ENCODE results near the gene RUNX1. TPM values are rescaled to one million over a fixed set of nuclear protein-coding genes. Genes with fewer than 3 reads are reported as not detected.

The RUNX1 gene
- total RNA-seq, 1 experiment from 2014 or later, result 55.2 TPM

GRCh38 chr21:34960687-34961086 is 88.4 kb downstream of the RUNX1 start:
- Histone ChIP-seq H3F3A (ENCODE audit: low read length, unreplicated experiment) (no peaks in the 10 kb centered on the region), H3K9ac (ENCODE audit: low read length) (no peak overlapping the region), H4K20me1 (ENCODE audit: low read length) (no peaks in the 10 kb centered on the region), H3K27me3 (ENCODE audit: low read length) (no peaks in the 10 kb centered on the region), H3K4me1 (ENCODE audit: insufficient read depth, low read length) (peaks cover 22% of the 10 kb centered on the region), H3K9me3 (ENCODE audit: low read length) (no peaks in the 10 kb centered on the region), H3K79me2 (ENCODE audit: low read length) (peaks cover 35% of the 10 kb centered on the region), H3K4me2 (ENCODE audit: low read length) (no peak overlapping the region), H3K9me2 (replicated peaks; ENCODE audit: low read length) (no peaks in the 10 kb centered on the region), H3K36me3 (ENCODE audit: low read depth, low read length) (no peaks in the 10 kb centered on the region; the same call in 1 of the 2 replicates), H3K4me3 (ENCODE audit: low read length) (no peak overlapping the region), H3K27ac (ENCODE audit: low read length) (no peak overlapping the region), H2AFZ (ENCODE audit: low read length) (no peak overlapping the region)
- intact Hi-C loops (cut with micrococcal nuclease), result no loop called here
- ChIA-PET POLR2A (ENCODE audit: unreplicated experiment) (interaction anchor here (0.6 kb wide), 1 partner anchor 73 kb away, joined by 3 read pairs; no protein-coding TSS in a partner anchor), CTCF (no interaction called here)
- TF ChIP-seq EZH2 (IDR thresholded peaks at IDR 0.05; ENCODE audit: low read length, unreplicated experiment) (no peak), EZH2phosphoT487 (IDR thresholded peaks at IDR 0.05; ENCODE audit: borderline replicate concordance, low read length) (no peak), CTCF (conservative IDR thresholded peaks at IDR 0.05; ENCODE audit: low read depth, low read length) (no peak)
- DNase-seq (no peak), ATAC-seq (no peak)
- no TSS peak for BruUV-seq (replicated peaks)

- Histone ChIP-seq H3K4me1 (ENCODE audit: insufficient read depth, low read length) (peaks cover 11% of the 10 kb centered on the region), H4K20me1 (ENCODE audit: low read length) (no peaks in the 10 kb centered on the region), H2AFZ (ENCODE audit: low read length) (no peak overlapping the region), H3K9me3 (ENCODE audit: low read length) (no peaks in the 10 kb centered on the region), H3K36me3 (ENCODE audit: low read depth, low read length) (no peaks in the 10 kb centered on the region; the same call in 1 of the 2 replicates), H3K79me2 (ENCODE audit: low read length) (peaks cover 37% of the 10 kb centered on the region), H3K4me3 (ENCODE audit: low read length) (no peak overlapping the region), H3K27me3 (ENCODE audit: low read length) (no peaks in the 10 kb centered on the region), H3K9ac (ENCODE audit: low read length) (no peak overlapping the region), H3K27ac (ENCODE audit: low read length) (no peak overlapping the region), H3K4me2 (ENCODE audit: low read length) (no peak overlapping the region), H3K9me2 (replicated peaks; ENCODE audit: low read length) (no peaks in the 10 kb centered on the region), H3F3A (ENCODE audit: low read length, unreplicated experiment) (no peaks in the 10 kb centered on the region)
- CTCF ChIA-PET, result no interaction called here
- ATAC-seq, result no peak
- DNase-seq, result no peak
- no peak for TF ChIP-seq EZH2 (IDR thresholded peaks at IDR 0.05; ENCODE audit: low read length, unreplicated experiment)
- no peak for TF ChIP-seq EZH2phosphoT487 (IDR thresholded peaks at IDR 0.05; ENCODE audit: borderline replicate concordance, low read length)
- no peak for TF ChIP-seq CTCF (conservative IDR thresholded peaks at IDR 0.05; ENCODE audit: low read depth, low read length)
- intact Hi-C loops (cut with micrococcal nuclease), result no loop called here
- no TSS peak for BruUV-seq (replicated peaks)
- POLR2A ChIA-PET (ENCODE audit: unreplicated experiment), result no interaction called here
These were observed 89.5 kb downstream of the RUNX1 start for GRCh38 chr21:34959607-34960006.

- Histone ChIP-seq H3K79me2 (ENCODE audit: low read length) (peaks cover 26% of the 10 kb centered on the region; the same call in 1 of the 2 replicates), H3K4me1 (ENCODE audit: insufficient read depth, low read length) (peaks cover 8% of the 10 kb centered on the region), H3K27me3 (ENCODE audit: low read length) (no peaks in the 10 kb centered on the region), H3K9ac (ENCODE audit: low read length) (no peak overlapping the region), H4K20me1 (ENCODE audit: low read length) (no peaks in the 10 kb centered on the region), H2AFZ (ENCODE audit: low read length) (no peak overlapping the region), H3K9me3 (ENCODE audit: low read length) (no peaks in the 10 kb centered on the region), H3K27ac (ENCODE audit: low read length) (no peak overlapping the region), H3K36me3 (ENCODE audit: low read depth, low read length) (no peaks in the 10 kb centered on the region), H3F3A (ENCODE audit: low read length, unreplicated experiment) (no peaks in the 10 kb centered on the region), H3K4me3 (ENCODE audit: low read length) (no peak overlapping the region), H3K4me2 (ENCODE audit: low read length) (no peak overlapping the region), H3K9me2 (replicated peaks; ENCODE audit: low read length) (no peaks in the 10 kb centered on the region)
- CTCF ChIA-PET, result no interaction called here
- no peak for ATAC-seq
- intact Hi-C loops (cut with micrococcal nuclease), result no loop called here
- POLR2A ChIA-PET (ENCODE audit: unreplicated experiment), result no interaction called here
- TF ChIP-seq EZH2 (IDR thresholded peaks at IDR 0.05; ENCODE audit: low read length, unreplicated experiment), result no peak
- no peak for TF ChIP-seq CTCF (conservative IDR thresholded peaks at IDR 0.05; ENCODE audit: low read depth, low read length)
- TF ChIP-seq EZH2phosphoT487 (IDR thresholded peaks at IDR 0.05; ENCODE audit: borderline replicate concordance, low read length), result no peak
- no peak for DNase-seq
- BruUV-seq (replicated peaks), result no TSS peak
These were observed 91.1 kb downstream of the RUNX1 start for GRCh38 chr21:34958040-34958439.
